Central memory CD8-positive, alpha-beta T cell (primary cell): ENCODE measurements around the gene CFAP61.

Source experiments
- ATAC-seq: fragments of 150-1000 bp; cut with Tn5 transposase; replicated peaks from 2 replicates; pipeline ENCODE4 v1.10.0; 2022; ENCODE audit warnings: mild to moderate bottlenecking, moderate FRiP score, moderate number of reproducible peaks; ENCODE audit not compliant: poor library complexity, severe bottlenecking; ENCODE audit errors: extremely low read depth
- DNase-seq, 2 donors: peaks; one replicate each; pipeline ENCODE4 v3.0.0; 2021; ENCODE audit warnings: low spot score in 2 of 2
- H3K27ac Mint-ChIP-seq: one replicate; pipeline ENCODE4 v1.8.0; 2022; ENCODE audit warnings: low read depth, mild to moderate bottlenecking, moderate library complexity, mixed read lengths
- H3K27me3 Mint-ChIP-seq: one replicate; pipeline ENCODE4 v1.8.0; 2022; ENCODE audit warnings: mixed read lengths
- H3K36me3 Mint-ChIP-seq: one replicate; pipeline ENCODE4 v1.8.0; 2022; ENCODE audit warnings: mild to moderate bottlenecking, moderate library complexity, mixed read lengths; ENCODE audit not compliant: insufficient read depth
- H3K4me1 Mint-ChIP-seq: one replicate; pipeline ENCODE4 v1.8.0; 2022; ENCODE audit warnings: mixed read lengths
- H3K4me3 Mint-ChIP-seq: one replicate; pipeline ENCODE4 v1.8.0; 2022; ENCODE audit warnings: mild to moderate bottlenecking, moderate library complexity, mixed read lengths
- H3K9me3 Mint-ChIP-seq: one replicate; pipeline ENCODE4 v1.8.0; 2022; ENCODE audit warnings: mixed read lengths

The CFAP61 gene

DNA sequence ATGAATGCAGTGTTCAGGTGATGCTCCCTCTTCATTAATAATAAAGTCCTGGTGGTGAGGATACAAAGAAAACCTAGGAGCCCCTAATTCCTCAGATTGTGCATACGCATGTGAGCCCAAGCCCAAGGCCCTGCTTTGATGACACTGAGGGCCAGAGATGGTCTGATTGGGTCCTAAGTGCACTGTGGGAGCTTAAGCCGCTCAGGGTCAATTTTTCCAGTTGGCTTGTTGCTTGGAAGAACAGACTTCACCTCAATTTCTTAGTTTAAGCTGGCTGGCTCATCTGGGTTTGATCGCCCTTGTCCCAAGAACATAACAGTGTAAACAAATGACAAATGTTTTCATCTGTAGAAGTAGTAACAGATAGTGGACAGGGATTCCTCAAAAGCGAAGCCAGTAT, 357.0 kb downstream of the CFAP61 start:
- DNase-seq (no peak), ATAC-seq (no peak)
- H3K36me3 Mint-ChIP-seq: peaks cover 3% of the 10 kb centered on the region
- no peaks in the 10 kb centered on the region for H3K4me1 Mint-ChIP-seq
- H3K27me3 Mint-ChIP-seq: no peaks in the 10 kb centered on the region
- H3K27ac Mint-ChIP-seq: no peak overlapping the region
- H3K9me3 Mint-ChIP-seq: no peaks in the 10 kb centered on the region
- no peak overlapping the region for H3K4me3 Mint-ChIP-seq
